Measurements from ENCODE around the gene MDN1.
A peak's percentile ranks its signal among the peaks of the same experiment; 100 is the strongest.
"Not testable (repeated sequence)": the region's sequence is repeated elsewhere in the genome, so short reads cannot be mapped to it uniquely, and the experiment has no call there.

Gene MDN1

GRCh38 chr6:89818977-89819335 is 638 bp downstream of the MDN1 start:
- TF ChIP-seq, protein P1, sequence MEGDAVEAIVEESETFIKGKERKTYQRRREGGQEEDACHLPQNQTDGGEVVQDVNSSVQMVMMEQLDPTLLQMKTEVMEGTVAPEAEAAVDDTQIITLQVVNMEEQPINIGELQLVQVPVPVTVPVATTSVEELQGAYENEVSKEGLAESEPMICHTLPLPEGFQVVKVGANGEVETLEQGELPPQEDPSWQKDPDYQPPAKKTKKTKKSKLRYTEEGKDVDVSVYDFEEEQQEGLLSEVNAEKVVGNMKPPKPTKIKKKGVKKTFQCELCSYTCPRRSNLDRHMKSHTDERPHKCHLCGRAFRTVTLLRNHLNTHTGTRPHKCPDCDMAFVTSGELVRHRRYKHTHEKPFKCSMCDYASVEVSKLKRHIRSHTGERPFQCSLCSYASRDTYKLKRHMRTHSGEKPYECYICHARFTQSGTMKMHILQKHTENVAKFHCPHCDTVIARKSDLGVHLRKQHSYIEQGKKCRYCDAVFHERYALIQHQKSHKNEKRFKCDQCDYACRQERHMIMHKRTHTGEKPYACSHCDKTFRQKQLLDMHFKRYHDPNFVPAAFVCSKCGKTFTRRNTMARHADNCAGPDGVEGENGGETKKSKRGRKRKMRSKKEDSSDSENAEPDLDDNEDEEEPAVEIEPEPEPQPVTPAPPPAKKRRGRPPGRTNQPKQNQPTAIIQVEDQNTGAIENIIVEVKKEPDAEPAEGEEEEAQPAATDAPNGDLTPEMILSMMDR (conservative IDR thresholded peaks at IDR 0.05; ENCODE audit: control insufficient read depth, insufficient read depth, low read depth, low read length) = no peak
- H3K4me3 ChIP-seq (ENCODE audit: control insufficient read depth, low read depth, low read length) = peak overlapping the region; percentile 97
- DNase-seq (ENCODE audit: low read depth) = peak; percentile 39

DNA sequence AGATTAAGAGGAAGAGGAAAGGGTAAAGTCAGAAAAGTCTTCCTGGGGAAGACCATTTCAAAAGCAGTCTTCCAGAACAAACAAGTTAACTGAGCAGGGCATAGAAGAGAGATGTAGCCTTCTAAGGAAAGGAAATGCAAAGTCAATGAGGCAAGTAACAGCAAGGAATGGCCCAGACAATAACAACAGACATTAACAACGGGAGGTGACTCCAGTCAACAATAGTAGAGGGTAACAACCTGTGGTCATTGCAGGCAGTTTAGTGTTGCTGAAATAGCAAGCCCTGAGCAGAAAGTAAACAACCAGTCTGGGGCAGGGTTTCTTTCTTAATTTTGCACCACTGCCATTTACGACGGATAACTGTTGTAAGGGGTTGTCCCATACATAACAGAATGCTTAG is 2.1 kb downstream of the MDN1 start:
- TF ChIP-seq, protein P1 (conservative IDR thresholded peaks at IDR 0.05; ENCODE audit: control insufficient read depth, insufficient read depth, low read depth, low read length) = no peak
- no peak overlapping the region for H3K4me3 ChIP-seq (ENCODE audit: control insufficient read depth, low read depth, low read length)

GRCh38 chr6:89813422-89813821 is 6.2 kb downstream of the MDN1 start:
- H3K4me3 ChIP-seq (ENCODE audit: control insufficient read depth, low read depth, low read length); DNase-seq (ENCODE audit: low read depth): not testable (repeated sequence)

More for the DNA sequence above, 2.1 kb downstream of the MDN1 start:
- DNase-seq (ENCODE audit: low read depth) = no peak

DNA sequence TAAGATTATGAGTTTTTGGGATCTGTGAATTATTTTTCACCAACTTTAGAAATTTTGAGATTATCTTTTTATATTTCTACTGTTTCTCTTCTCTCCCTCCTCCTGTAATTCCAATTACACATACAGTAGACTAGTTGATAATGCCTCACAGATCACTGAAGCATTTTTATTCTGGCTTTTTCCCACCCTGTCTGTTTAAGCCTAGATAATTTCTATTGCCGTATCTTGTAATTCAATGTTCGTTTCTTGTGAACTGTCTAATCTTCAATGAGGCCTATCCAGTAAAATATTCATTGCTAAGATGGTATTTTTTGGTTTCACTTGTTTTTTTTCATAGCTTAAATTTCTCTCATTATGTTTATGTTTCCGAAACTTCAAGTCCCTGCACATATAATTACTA is 12.0 kb downstream of the MDN1 start:
- TF ChIP-seq, protein P1 (conservative IDR thresholded peaks at IDR 0.05; ENCODE audit: control insufficient read depth, insufficient read depth, low read depth, low read length) = no peak
- no peak overlapping the region for H3K4me3 ChIP-seq (ENCODE audit: control insufficient read depth, low read depth, low read length)
- no peak for DNase-seq (ENCODE audit: low read depth)

- H3K4me3 ChIP-seq (ENCODE audit: control insufficient read depth, low read depth, low read length) = no peak overlapping the region
- TF ChIP-seq, protein P1 (conservative IDR thresholded peaks at IDR 0.05; ENCODE audit: control insufficient read depth, insufficient read depth, low read depth, low read length) = no peak
- no peak for DNase-seq (ENCODE audit: low read depth)
Measured at GRCh38 chr6:89805814-89806371, 13.7 kb downstream of the MDN1 start.

- H3K4me3 ChIP-seq (ENCODE audit: control insufficient read depth, low read depth, low read length) = no peak overlapping the region
- TF ChIP-seq, protein P1 (conservative IDR thresholded peaks at IDR 0.05; ENCODE audit: control insufficient read depth, insufficient read depth, low read depth, low read length) = no peak
- DNase-seq (ENCODE audit: low read depth) = no peak
Measured at GRCh38 chr6:89803271-89803670, 16.3 kb downstream of the MDN1 start.

GRCh38 chr6:89799756-89800155 is 19.8 kb downstream of the MDN1 start:
- DNase-seq (ENCODE audit: low read depth) = no peak
- no peak overlapping the region for H3K4me3 ChIP-seq (ENCODE audit: control insufficient read depth, low read depth, low read length)
- TF ChIP-seq, protein P1 (conservative IDR thresholded peaks at IDR 0.05; ENCODE audit: control insufficient read depth, insufficient read depth, low read depth, low read length) = no peak
